HepG2 (cell line): ENCODE measurements around the gene MEGF6. TPM values are rescaled to one million over a fixed set of nuclear protein-coding genes. Genes with fewer than 3 reads are reported as not detected.

Experiments used
- MZF1 ChIP-seq: sonication (generic); formaldehyde crosslinking; IDR thresholded peaks from 2 replicates; pipeline ENCODE4 v1.8.1; 2023; ENCODE audit warnings: mild to moderate bottlenecking, missing genetic modification reagents, borderline replicate concordance
- NCOA1 ChIP-seq: sonication (generic); formaldehyde crosslinking; IDR thresholded peaks from 2 replicates; pipeline ENCODE4 v1.9.0; 2021; ENCODE audit warnings: missing genetic modification reagents
- POLR2AphosphoS5 ChIP-seq: IDR thresholded peaks from 2 replicates; pipeline ENCODE4 v1.6.1; 2012; ENCODE audit warnings: low read depth, low read length
- RBFOX2 ChIP-seq: fragments of 200-400 bp; formaldehyde crosslinking; IDR thresholded peaks from 2 replicates; pipeline ENCODE4 v1.6.1; 2017; ENCODE audit warnings: low read depth, mild to moderate bottlenecking, low read length
- TP53 ChIP-seq: sonication (generic); formaldehyde crosslinking; conservative IDR thresholded peaks from 2 replicates; pipeline ENCODE4 v1.4.0; 2020; ENCODE audit warnings: missing genetic modification reagents
- ZFP82 ChIP-seq: sonication (generic); formaldehyde crosslinking; IDR thresholded peaks from 2 replicates; pipeline ENCODE4 v1.5.1; 2020; ENCODE audit warnings: mild to moderate bottlenecking, missing genetic modification reagents, borderline replicate concordance
- ZNF572 ChIP-seq: sonication (generic); formaldehyde crosslinking; IDR thresholded peaks from 2 replicates; pipeline ENCODE4 v1.5.1; 2020; ENCODE audit warnings: mild to moderate bottlenecking, missing genetic modification reagents
- polyA plus RNA-seq, 8 experiments: library from polyadenylated mRNA; depleted of rRNA in 3 of 8; stranded (reverse) in 7 of 8; unstranded in 1 of 8; fragments of >200 nt; fragmentation: Illumina TruSeq in 4 of 8; extraction: Trizol in 4 of 8; gene quantifications; 2 replicates each; pipeline versions ENCODE4 v1.2.1 to v1.2.3, GENCODE V29; 2011 to 2016; ENCODE audit warnings: low read depth in 4 of 8, missing spikeins in 1 of 8, mixed read lengths in 1 of 8; ENCODE audit not compliant: insufficient read depth in 1 of 8
- total RNA-seq, 5 experiments: library from RNA; depleted of rRNA; stranded (reverse); fragments of >200 nt; fragmentation: Illumina TruSeq; extraction: Trizol; gene quantifications; 2 replicates each; pipeline ENCODE4 v1.2.3, GENCODE V29; 2016; ENCODE audit warnings: low read depth in 1 of 5
- TF ChIP-seq, protein P1 (sequence below): sonication (generic); formaldehyde crosslinking; IDR thresholded peaks from 2 replicates; pipeline ENCODE4 v1.5.1; 2020; ENCODE audit warnings: mild to moderate bottlenecking, missing genetic modification reagents, moderate library complexity
- TF ChIP-seq, protein P2 (sequence below): sonication (generic); formaldehyde crosslinking; IDR thresholded peaks from 2 replicates; pipeline ENCODE4 v1.5.0; 2020; ENCODE audit warnings: mild to moderate bottlenecking, missing genetic modification reagents, moderate library complexity
- TF ChIP-seq, protein P3 (sequence below), 2 experiments: sonication (generic) in 1 of 2; formaldehyde crosslinking in 1 of 2; IDR thresholded peaks; 2 replicates each; pipeline versions ENCODE4 v1.4.0 to v1.6.1; 2016 to 2020; ENCODE audit warnings: borderline replicate concordance in 1 of 2, low read depth in 1 of 2, mild to moderate bottlenecking in 1 of 2, missing genetic modification reagents in 1 of 2
- TF ChIP-seq, protein P4 (sequence below): IDR thresholded peaks from 2 replicates; pipeline ENCODE4 v1.6.1; 2016; ENCODE audit warnings: low read depth
- TF ChIP-seq, protein P5 (sequence below): sonication (generic); formaldehyde crosslinking; IDR thresholded peaks from 2 replicates; pipeline ENCODE4 v1.5.0; 2020; ENCODE audit warnings: missing genetic modification reagents
- TF ChIP-seq, protein P6 (sequence below): sonication (generic); formaldehyde crosslinking; IDR thresholded peaks from 2 replicates; pipeline ENCODE4 v1.4.0; 2020; ENCODE audit warnings: mild to moderate bottlenecking, missing genetic modification reagents
- TF ChIP-seq, protein P7 (sequence below): sonication (generic); formaldehyde crosslinking; IDR thresholded peaks from 2 replicates; pipeline ENCODE4 v1.9.0; 2022; ENCODE audit warnings: low read depth, missing genetic modification reagents

MEGF6 gene
- total and polyA plus RNA-seq, 2 of the 13 experiments (the other 11 are each of a cell fraction or from before 2014, with no cell fraction given), result 1.9 TPM

DNA sequence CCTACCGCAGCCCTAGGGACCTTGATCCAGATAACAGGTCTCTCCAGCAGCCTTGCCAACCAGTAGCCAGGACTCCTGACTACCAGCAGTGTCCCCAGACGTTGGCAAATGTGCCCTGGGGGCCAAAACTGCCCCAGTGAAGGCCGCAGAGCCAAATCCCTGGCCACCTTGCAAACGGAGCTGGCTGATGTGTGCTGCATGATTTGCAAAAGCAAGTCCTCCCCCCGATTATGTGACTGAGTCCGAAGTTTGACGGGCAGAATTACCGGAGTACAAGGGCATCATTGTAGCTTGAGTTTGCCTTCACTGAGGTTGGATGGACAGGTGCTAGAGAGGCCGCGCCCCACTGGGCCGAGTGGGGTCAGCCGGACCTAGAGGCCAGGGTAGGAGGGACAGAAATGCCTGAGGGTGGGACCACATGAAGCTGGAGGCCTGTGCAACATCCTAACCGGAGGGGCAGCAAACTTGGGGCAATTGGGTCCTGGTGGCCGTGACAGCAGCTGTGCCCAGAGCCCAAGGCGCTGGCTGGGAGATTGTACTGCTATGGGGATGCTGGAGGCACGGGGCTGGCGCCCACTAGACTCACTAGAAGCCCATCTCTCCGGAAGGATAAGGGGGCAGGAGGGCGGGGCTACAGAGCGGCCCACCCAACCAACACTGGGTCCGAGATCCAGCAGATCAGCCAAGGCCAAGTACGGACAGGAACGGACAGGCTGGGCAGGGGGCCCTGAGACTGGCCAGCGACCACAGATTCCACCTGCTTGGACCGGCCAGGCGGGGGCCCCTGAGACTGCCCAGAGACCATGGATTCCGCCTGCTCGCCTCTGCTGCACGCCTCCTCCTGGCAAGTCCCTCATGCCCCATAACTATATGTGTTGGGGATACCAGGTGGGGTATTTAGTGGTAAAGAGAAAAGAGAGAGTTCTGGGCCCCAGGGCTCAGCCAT lies 154.1 kb downstream of the MEGF6 start (continued):
- peak; percentile 15; the same call in 1 of the 2 replicates for TF ChIP-seq TP53 (CRISPR knock-in tag)
- TF ChIP-seq, protein P1, sequence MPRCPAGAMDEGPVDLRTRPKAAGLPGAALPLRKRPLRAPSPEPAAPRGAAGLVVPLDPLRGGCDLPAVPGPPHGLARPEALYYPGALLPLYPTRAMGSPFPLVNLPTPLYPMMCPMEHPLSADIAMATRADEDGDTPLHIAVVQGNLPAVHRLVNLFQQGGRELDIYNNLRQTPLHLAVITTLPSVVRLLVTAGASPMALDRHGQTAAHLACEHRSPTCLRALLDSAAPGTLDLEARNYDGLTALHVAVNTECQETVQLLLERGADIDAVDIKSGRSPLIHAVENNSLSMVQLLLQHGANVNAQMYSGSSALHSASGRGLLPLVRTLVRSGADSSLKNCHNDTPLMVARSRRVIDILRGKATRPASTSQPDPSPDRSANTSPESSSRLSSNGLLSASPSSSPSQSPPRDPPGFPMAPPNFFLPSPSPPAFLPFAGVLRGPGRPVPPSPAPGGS (CRISPR knock-in tag), result peak; percentile 12; the same call in 1 of the 2 replicates
- TF ChIP-seq RBFOX2, result peak; percentile 72
- TF ChIP-seq, protein P2, sequence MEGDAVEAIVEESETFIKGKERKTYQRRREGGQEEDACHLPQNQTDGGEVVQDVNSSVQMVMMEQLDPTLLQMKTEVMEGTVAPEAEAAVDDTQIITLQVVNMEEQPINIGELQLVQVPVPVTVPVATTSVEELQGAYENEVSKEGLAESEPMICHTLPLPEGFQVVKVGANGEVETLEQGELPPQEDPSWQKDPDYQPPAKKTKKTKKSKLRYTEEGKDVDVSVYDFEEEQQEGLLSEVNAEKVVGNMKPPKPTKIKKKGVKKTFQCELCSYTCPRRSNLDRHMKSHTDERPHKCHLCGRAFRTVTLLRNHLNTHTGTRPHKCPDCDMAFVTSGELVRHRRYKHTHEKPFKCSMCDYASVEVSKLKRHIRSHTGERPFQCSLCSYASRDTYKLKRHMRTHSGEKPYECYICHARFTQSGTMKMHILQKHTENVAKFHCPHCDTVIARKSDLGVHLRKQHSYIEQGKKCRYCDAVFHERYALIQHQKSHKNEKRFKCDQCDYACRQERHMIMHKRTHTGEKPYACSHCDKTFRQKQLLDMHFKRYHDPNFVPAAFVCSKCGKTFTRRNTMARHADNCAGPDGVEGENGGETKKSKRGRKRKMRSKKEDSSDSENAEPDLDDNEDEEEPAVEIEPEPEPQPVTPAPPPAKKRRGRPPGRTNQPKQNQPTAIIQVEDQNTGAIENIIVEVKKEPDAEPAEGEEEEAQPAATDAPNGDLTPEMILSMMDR (CRISPR knock-in tag), result peak; percentile 59
- TF ChIP-seq POLR2AphosphoS5, result 0 out of 2 replicates have a peak, but pooled peaks have one; percentile 27
- TF ChIP-seq NCOA1 (CRISPR knock-in tag), result peak; percentile 83
- no peak; the same call in none of the 2 replicates for TF ChIP-seq ZFP82 (CRISPR knock-in tag)
- TF ChIP-seq, protein P3, sequence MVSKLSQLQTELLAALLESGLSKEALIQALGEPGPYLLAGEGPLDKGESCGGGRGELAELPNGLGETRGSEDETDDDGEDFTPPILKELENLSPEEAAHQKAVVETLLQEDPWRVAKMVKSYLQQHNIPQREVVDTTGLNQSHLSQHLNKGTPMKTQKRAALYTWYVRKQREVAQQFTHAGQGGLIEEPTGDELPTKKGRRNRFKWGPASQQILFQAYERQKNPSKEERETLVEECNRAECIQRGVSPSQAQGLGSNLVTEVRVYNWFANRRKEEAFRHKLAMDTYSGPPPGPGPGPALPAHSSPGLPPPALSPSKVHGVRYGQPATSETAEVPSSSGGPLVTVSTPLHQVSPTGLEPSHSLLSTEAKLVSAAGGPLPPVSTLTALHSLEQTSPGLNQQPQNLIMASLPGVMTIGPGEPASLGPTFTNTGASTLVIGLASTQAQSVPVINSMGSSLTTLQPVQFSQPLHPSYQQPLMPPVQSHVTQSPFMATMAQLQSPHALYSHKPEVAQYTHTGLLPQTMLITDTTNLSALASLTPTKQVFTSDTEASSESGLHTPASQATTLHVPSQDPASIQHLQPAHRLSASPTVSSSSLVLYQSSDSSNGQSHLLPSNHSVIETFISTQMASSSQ (IDR thresholded peaks at IDR 0.05; ENCODE audit: low read depth), result 0 out of 2 replicates have a peak, but pooled peaks have one; percentile 17
- TF ChIP-seq, protein P3 (CRISPR knock-in tag; IDR thresholded peaks at IDR 0.05; ENCODE audit: borderline replicate concordance), result no peak
- no peak for TF ChIP-seq MZF1
- TF ChIP-seq, protein P4, sequence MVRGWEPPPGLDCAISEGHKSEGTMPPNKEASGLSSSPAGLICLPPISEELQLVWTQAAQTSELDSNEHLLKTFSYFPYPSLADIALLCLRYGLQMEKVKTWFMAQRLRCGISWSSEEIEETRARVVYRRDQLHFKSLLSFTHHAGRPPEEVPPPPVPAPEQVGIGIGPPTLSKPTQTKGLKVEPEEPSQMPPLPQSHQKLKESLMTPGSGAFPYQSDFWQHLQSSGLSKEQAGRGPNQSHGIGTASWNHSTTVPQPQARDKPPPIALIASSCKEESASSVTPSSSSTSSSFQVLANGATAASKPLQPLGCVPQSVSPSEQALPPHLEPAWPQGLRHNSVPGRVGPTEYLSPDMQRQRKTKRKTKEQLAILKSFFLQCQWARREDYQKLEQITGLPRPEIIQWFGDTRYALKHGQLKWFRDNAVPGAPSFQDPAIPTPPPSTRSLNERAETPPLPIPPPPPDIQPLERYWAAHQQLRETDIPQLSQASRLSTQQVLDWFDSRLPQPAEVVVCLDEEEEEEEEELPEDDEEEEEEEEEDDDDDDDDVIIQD (CRISPR knock-in tag), result peak; percentile 60; the same call in 1 of the 2 replicates
- no peak for TF ChIP-seq ZNF572 (CRISPR knock-in tag)
- TF ChIP-seq, protein P5, sequence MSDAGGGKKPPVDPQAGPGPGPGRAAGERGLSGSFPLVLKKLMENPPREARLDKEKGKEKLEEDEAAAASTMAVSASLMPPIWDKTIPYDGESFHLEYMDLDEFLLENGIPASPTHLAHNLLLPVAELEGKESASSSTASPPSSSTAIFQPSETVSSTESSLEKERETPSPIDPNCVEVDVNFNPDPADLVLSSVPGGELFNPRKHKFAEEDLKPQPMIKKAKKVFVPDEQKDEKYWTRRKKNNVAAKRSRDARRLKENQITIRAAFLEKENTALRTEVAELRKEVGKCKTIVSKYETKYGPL (CRISPR knock-in tag), result no peak
- TF ChIP-seq, protein P6, sequence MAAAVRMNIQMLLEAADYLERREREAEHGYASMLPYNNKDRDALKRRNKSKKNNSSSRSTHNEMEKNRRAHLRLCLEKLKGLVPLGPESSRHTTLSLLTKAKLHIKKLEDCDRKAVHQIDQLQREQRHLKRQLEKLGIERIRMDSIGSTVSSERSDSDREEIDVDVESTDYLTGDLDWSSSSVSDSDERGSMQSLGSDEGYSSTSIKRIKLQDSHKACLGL, result 0 out of 2 replicates have a peak, but pooled peaks have one; percentile 71
- TF ChIP-seq, protein P7, sequence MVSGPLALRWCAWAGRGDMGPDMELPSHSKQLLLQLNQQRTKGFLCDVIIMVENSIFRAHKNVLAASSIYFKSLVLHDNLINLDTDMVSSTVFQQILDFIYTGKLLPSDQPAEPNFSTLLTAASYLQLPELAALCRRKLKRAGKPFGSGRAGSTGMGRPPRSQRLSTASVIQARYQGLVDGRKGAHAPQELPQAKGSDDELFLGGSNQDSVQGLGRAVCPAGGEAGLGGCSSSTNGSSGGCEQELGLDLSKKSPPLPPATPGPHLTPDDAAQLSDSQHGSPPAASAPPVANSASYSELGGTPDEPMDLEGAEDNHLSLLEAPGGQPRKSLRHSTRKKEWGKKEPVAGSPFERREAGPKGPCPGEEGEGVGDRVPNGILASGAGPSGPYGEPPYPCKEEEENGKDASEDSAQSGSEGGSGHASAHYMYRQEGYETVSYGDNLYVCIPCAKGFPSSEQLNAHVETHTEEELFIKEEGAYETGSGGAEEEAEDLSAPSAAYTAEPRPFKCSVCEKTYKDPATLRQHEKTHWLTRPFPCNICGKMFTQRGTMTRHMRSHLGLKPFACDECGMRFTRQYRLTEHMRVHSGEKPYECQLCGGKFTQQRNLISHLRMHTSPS (CRISPR knock-in tag), result 0 out of 2 replicates have a peak, but pooled peaks have one; percentile 40
